Right ventricle myocardium inferior (tissue), 1 donor: Measurements from ENCODE around the gene RFXANK. TPM values are rescaled to one million over a fixed set of nuclear protein-coding genes. Genes with fewer than 3 reads are reported as not detected.
"Not testable (repeated sequence)": the region's sequence is repeated elsewhere in the genome, so short reads cannot be mapped to it uniquely, and the experiment has no call there.

Experiments used
- ATAC-seq: fragments of 200-7000 bp; cut with Tn5 transposase; one replicate; pipeline ENCODE4 v1.9.1; 2020; ENCODE audit warnings: mild to moderate bottlenecking, moderate library complexity
- DNase-seq: peaks from one replicate; pipeline ENCODE4 v3.0.0; 2021; ENCODE audit errors: missing footprints
- intact Hi-C: fragments of 100-400 bp; cut with DNase I; formaldehyde crosslinking; loops from one replicate; pipeline ENCODE4 v1.11.0; 2022
- total RNA-seq: library from RNA; stranded (reverse); fragmentation: NEBNext Ultra II Directional; extraction: Animal tissue kit (Norgen Biotek cat#: 25700); gene quantifications from one replicate; pipeline ENCODE4 v1.2.1, GENCODE V29; 2021
- donor health status: DM: no; HTN: yes; CAD: no; lungs with severe emphysema.

Gene RFXANK
- total RNA-seq, 1 donor from 2014 or later = 39.9 TPM

DNA sequence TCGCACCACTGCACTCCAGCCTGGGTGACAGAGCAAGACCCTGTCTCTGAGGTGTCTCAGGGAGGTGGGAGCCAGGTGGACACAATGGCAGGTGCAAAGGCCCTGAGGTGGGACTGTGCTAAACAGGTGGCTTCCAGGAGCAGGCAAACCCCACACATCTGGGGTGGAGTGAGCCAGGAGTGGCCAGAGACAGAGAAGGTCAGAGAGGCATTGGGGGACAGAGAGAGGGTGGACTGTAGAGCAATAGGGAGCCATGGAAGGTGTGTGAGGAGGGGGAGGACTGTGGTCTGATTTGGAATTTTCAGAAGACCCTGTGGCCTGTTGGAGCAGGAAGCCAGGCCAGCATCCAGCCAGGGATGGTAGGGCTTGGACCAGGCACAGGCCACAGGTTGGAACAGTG lies 26.7 kb upstream of the RFXANK start:
- intact Hi-C loops = no loop called here
- no peak for DNase-seq
- no peak for ATAC-seq

DNA sequence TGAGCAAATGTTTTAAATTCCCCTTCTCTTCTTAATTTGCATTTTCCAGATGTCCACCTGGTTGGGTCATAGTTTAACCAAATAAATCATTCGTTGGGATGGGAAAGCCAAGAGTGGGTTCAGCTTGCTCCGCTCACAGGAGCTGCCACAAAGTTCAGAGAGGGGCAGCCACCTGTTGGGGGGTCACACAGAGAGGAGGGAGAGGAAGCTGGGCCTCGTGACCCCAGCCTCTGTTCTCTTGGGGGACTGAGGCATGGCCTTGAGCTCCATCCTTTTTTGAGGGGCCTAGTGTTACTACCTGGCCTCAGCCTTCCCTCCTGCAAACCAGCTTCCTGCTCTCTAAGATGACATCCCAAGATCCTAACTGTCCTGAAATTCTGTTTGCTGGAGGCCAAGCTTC lies 24.4 kb upstream of the RFXANK start:
- DNase-seq (no peak), ATAC-seq (no peak)
- intact Hi-C loops = no loop called here

GRCh38 chr19:19169236-19170052 lies 22.6 kb upstream of the RFXANK start:
- ATAC-seq (no peak), DNase-seq (no peak)
- intact Hi-C loops = no loop called here

DNA sequence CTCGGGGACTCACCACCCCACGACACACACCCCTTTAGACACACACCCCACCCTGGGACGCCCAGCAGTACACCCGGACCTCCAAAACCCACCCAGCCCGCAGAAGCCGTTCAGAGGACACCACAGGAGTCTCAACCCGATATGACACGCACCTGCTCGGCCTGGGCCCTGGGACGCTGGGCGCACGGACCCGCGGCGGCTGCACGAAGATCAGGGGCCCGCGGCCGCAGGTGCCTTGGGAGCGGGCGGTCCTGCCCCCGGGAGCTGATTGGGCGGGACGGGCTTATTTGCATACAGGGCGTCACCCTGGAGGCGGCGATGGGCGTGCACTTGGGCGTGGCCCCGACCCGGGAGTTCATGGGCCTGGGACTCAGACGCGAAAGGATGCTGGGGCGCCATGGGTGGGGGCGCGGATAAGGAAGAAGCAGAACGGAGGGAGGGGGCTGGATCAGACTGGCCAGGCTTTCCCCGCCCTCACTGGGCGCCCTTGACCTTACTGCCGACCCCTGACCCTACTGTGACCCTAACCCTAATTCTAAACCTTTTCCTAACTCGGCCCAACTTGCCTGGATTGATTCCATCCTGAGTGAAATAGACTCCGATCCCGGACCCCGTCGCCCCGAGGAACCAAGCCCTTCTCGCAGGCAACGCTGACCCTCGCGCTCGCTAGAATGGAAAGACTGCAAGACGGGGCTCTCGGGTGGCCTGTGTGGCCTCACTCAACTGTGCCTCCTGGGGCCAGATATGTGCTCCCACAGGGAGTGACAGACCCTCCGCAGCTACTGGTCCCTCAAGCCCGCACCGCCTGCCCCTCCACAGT lies 21.8 kb upstream of the RFXANK start, which contains the start of gene MEF2B:
Gene MEF2B, minus strand, starts transcription at position 211 of the 820 bp plus-strand sequence. CDS start 19,528 bp downstream, outside the sequence.
- ATAC-seq = peak; percentile 86
- peak; percentile 91 for DNase-seq
- intact Hi-C loops = no loop called here

- intact Hi-C loops = no loop called here
- DNase-seq (no peak), ATAC-seq (no peak)
Observed at GRCh38 chr19:19170873-19171672, 21.0 kb upstream of the RFXANK start.

GRCh38 chr19:19171821-19172532 lies 20.1 kb upstream of the RFXANK start:
- intact Hi-C loops = no loop called here
- ATAC-seq = no peak

GRCh38 chr19:19173243-19173642 lies 18.8 kb upstream of the RFXANK start:
- intact Hi-C loops, ATAC-seq: not testable (repeated sequence)

More at GRCh38 chr19:19171821-19172532, 20.1 kb upstream of the RFXANK start:
- DNase-seq = no peak

GRCh38 chr19:19176950-19177349 lies 15.1 kb upstream of the RFXANK start:
- DNase-seq (no peak), ATAC-seq (no peak)
- intact Hi-C loops = no loop called here

More at GRCh38 chr19:19173243-19173642, 18.8 kb upstream of the RFXANK start:
- DNase-seq = not testable (repeated sequence)

- DNase-seq (no peak), ATAC-seq (no peak)
- intact Hi-C loops = no loop called here
Observed at GRCh38 chr19:19179548-19180441, 12.3 kb upstream of the RFXANK start.

GRCh38 chr19:19181488-19181998 lies 10.5 kb upstream of the RFXANK start:
- intact Hi-C loops = no loop called here
- DNase-seq = no peak
- no peak for ATAC-seq

DNA sequence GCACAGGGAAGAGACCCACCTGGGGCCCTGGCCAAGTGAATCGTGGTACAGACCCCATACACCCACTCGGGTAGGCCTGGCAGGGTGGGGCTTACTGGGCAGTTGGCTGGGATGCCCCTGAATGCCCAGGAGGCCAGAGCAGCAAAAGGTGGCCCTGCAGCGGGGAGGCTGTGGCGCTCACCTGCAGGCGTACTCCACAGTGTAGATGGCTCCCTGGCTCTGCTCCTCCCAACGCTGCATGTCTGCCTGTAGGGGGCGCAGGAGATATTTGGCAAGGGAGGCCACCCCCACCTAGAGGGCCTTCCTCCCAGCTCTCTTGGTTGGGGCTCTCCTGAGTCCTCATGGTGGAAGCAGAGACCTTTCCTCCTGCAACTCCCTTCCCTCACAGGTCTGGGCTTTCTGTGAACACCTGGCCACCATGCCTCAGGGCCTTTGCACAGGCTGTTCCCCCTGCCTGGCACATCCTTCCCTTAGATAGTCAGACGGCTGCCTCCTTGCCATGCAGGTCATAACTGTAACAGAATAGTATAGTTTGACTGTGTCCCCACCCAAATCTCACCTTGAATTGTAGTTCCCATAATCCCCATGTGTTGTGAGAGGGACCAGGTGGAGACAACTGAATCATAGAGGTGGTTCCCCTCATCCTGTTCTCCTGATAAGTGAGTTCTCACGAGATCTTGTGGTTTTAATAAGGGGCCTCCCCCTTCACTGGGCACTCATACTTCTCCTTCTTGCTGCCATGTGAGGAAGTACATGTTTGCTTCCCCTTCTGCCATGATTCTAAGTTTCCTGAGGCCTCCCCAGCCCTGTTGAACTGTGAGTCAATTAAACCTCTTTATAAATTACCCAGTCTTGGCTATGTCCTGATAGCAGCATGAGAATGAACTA lies 6.0 kb upstream of the RFXANK start:
- no peak for DNase-seq
- ATAC-seq = no peak
- intact Hi-C loops = no loop called here

GRCh38 chr19:19186742-19187141 lies 5.3 kb upstream of the RFXANK start:
- no peak for DNase-seq
- ATAC-seq = no peak
- intact Hi-C loops = no loop called here

DNA sequence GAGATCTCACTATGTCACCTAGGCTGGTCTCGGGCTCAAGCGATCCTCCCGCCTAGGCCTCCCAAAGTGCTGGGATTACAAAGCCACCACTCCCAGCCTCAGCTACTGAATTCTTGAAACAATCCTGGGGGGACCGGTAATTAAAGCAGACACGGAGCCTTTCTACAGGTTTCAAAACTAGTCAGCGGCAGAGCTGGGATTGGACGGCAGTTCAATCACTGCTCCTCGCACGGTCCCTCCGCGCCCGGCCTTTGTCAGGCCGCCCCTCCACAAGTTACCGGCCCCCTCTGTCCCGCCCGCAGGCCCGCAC lies 335 bp upstream of the RFXANK start:
- intact Hi-C loops = loop anchor here (1.0 to 10.0 kb wide), 2 partner anchors 128 to 133 kb away; partner anchors contain the start of genes MAU2, SLC25A42 and SUGP1
- ATAC-seq = no peak

DNA sequence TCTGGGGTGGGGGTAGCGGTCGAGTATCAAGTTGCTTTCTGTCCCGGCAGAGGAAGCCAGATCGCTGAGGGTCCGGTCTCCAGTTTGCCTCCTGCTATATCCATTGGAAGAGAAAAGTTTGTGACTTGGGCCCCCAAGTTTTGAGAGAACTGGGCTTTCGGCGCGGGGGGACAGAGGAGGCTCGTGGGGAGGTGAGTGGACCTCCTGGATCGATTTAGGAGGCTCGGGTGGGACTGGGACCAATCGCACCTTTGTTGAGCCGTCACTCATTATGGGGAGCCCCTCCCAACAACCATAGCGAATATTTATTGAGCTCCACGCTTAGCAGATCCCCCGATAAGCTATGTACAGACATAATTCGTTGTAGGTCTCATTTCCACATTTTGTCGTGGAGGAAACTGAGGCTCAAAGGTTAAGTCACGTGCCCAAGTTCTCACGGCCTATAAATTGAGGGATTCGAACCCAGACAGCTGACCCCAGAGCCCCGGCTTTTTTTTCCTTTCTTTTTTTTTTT lies 909 bp downstream of the RFXANK start:
- DNase-seq = no peak
- intact Hi-C loops = loop anchor here (1.0 to 10.0 kb wide), 2 partner anchors 130 to 132 kb away; partner anchors contain the start of genes MAU2, SLC25A42 and SUGP1
- ATAC-seq = no peak

More for the DNA sequence above, 335 bp upstream of the RFXANK start:
- no peak for DNase-seq

- intact Hi-C loops = loop anchor here (10.0 kb wide), 1 partner anchor 131 kb away; the partner anchor contains the start of genes MAU2 and SUGP1
- ATAC-seq = no peak
- no peak for DNase-seq
Observed at GRCh38 chr19:19193926-19194325, 1.9 kb downstream of the RFXANK start.
